ENCODE results near the gene CD53. TPM values are rescaled to one million over a fixed set of nuclear protein-coding genes. Genes with fewer than 3 reads are reported as not detected.

Gene CD53
- total and polyA plus RNA-seq, 12 donors, result 2.1 to 55.2 (median 5.6) TPM

DNA sequence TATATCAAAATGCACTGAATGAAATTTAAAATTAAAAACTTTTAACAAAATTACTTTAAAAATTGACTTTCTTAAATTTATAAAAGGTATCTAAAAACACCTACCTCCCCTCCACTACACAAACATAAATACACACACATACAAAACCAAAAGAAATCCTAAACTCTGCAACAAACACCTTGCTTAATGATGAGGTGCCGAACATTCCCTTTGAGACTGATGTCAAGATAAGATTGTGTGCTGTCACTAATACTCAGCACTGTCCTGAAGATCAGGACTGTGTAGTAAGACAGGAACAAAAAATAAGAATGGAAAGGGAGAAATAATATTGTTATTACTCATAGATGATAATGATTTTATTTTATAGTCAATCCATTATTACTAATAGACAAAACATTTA is 45.1 kb downstream of the CD53 start:
- H3K4me3 ChIP-seq, result no peak overlapping the region
- DNase-seq (no peak), ATAC-seq (no peak)
- 79 to 86% methylated on average over 1 of the region's 1 CpG for WGBS, 2 donors
- H3K9me3 ChIP-seq, result peaks cover 0 to 18% (median 6%) of the 10 kb centered on the region in 11 donors
- no peaks in the 10 kb centered on the region for H3K36me3 ChIP-seq
- no peaks in the 10 kb centered on the region for H3K27me3 ChIP-seq
- intact Hi-C loops (cut with DNase I), result no loop called here
- H3K4me1 ChIP-seq, result peaks cover 0 to 10% (median 0%) of the 10 kb centered on the region in 9 donors
- no peak for TF ChIP-seq CTCF (IDR thresholded peaks at IDR 0.05)
- H3K27ac ChIP-seq, result no peak overlapping the region

GRCh38 chr1:110921953-110922352 is 49.0 kb downstream of the CD53 start:
- Histone ChIP-seq H3K9me3 (peaks cover 0 to 6% (median 0%) of the 10 kb centered on the region in 11 donors), H3K36me3 (no peaks in the 10 kb centered on the region), H3K27ac (no peak overlapping the region), H3K27me3 (no peaks in the 10 kb centered on the region), H3K4me3 (no peak overlapping the region), H3K4me1 (peaks cover 0 to 3% (median 0%) of the 10 kb centered on the region in 9 donors)
- intact Hi-C loops (cut with DNase I), result no loop called here
- no peak for ATAC-seq
- no peak for TF ChIP-seq CTCF (IDR thresholded peaks at IDR 0.05)
- WGBS, 2 donors, result 93 to 94% methylated on average over 1 of the region's 1 CpG
- DNase-seq, result no peak

DNA sequence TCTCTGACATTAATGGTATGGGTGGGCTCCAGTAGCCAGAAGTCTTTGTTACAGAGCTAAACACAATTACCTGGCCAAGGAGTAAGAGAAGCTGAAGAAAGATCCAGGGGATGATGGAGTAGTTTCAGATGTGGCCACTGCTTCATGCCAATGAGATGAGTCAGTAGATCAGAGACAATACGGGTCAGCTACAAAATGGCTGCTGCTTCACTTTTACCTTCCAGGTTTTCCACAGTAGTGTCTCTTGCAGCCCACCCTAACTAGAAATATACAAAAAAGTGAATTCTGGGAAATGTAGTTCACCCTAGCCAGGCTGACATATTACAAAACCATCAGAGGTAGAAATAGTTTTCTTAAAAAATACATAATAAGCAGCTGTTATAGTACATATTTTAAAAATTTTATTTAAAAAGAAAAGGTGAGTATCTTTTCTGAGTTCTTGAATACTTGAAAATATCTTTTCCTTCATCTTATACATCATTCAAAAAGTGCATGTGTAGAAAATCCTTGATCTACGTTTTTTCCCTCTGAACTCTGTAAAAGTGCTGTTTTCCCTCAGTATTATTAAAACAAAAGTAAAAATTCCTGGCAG is 54.6 kb downstream of the CD53 start:
- ATAC-seq (no peak), DNase-seq (no peak)
- no peak for TF ChIP-seq CTCF (IDR thresholded peaks at IDR 0.05)
- 59 to 67% methylated on average over 2 of the region's 2 CpGs for WGBS, 2 donors
- Histone ChIP-seq H3K27ac (no peak overlapping the region), H3K4me3 (no peak overlapping the region), H3K27me3 (no peaks in the 10 kb centered on the region), H3K9me3 (peaks cover 0 to 30% (median 0%) of the 10 kb centered on the region in 11 donors), H3K4me1 (no peaks in the 10 kb centered on the region), H3K36me3 (no peaks in the 10 kb centered on the region)
- intact Hi-C loops (cut with DNase I), result no loop called here

GRCh38 chr1:110928191-110928590 is 55.2 kb downstream of the CD53 start:
- TF ChIP-seq CTCF (IDR thresholded peaks at IDR 0.05), result no peak
- WGBS, 2 donors, result 71 to 72% methylated on average over 1 of the region's 1 CpG
- no peak for ATAC-seq
- Histone ChIP-seq H3K27ac (no peak overlapping the region), H3K4me1 (no peaks in the 10 kb centered on the region), H3K36me3 (no peaks in the 10 kb centered on the region), H3K9me3 (peaks cover 0 to 37% (median 0%) of the 10 kb centered on the region in 11 donors), H3K4me3 (no peak overlapping the region), H3K27me3 (no peaks in the 10 kb centered on the region)
- intact Hi-C loops (cut with DNase I), result no loop called here
- no peak for DNase-seq

Measured in heart right ventricle (tissue), 16 donors.